ENCODE data around the gene IPCEF1. TPM values are rescaled to one million over a fixed set of nuclear protein-coding genes. Genes with fewer than 3 reads are reported as not detected.
A peak's percentile ranks its signal among the peaks of the same experiment; 100 is the strongest.
"Not testable (repeated sequence)": the region's sequence is repeated elsewhere in the genome, so short reads cannot be mapped to it uniquely, and the experiment has no call there.

The IPCEF1 gene
- polyA plus RNA-seq, 4 donors: 5.5 to 8.4 (median 7.0) TPM

GRCh38 chr6:154228521-154228905, 128.1 kb downstream of the IPCEF1 start:
- DNase-seq (ENCODE audit: low read depth in 4 of 4, low spot score in 2 of 4): no peak

GRCh38 chr6:154227862-154228520, 128.6 kb downstream of the IPCEF1 start:
- DNase-seq (ENCODE audit: low read depth in 4 of 4, low spot score in 2 of 4): no peak

GRCh38 chr6:154226461-154226860, 130.1 kb downstream of the IPCEF1 start:
- DNase-seq (ENCODE audit: low read depth in 4 of 4, low spot score in 2 of 4): no peak

- DNase-seq (ENCODE audit: low read depth in 4 of 4, low spot score in 2 of 4): no peak
These were observed 133.3 kb downstream of the IPCEF1 start for GRCh38 chr6:154223296-154223695.

- DNase-seq (ENCODE audit: low read depth in 4 of 4, low spot score in 2 of 4): no peak
These were observed 133.9 kb downstream of the IPCEF1 start for GRCh38 chr6:154222716-154223115.

- DNase-seq (ENCODE audit: low read depth in 4 of 4, low spot score in 2 of 4): no peak
These were observed 137.4 kb downstream of the IPCEF1 start for GRCh38 chr6:154219250-154219649.

- DNase-seq (ENCODE audit: low read depth in 4 of 4, low spot score in 2 of 4): no peak
These were observed 137.8 kb downstream of the IPCEF1 start for GRCh38 chr6:154218787-154219186.

- peak in 1 of 4 donors; percentile 32 for DNase-seq (ENCODE audit: low read depth in 4 of 4, low spot score in 2 of 4)
These were observed 138.3 kb downstream of the IPCEF1 start for GRCh38 chr6:154218301-154218700.

GRCh38 chr6:154213782-154214181, 142.8 kb downstream of the IPCEF1 start:
- no peak for DNase-seq (ENCODE audit: low read depth in 4 of 4, low spot score in 2 of 4)

- DNase-seq (ENCODE audit: low read depth in 4 of 4, low spot score in 2 of 4): no peak
These were observed 145.9 kb downstream of the IPCEF1 start for GRCh38 chr6:154210678-154211077.

GRCh38 chr6:154209555-154209954, 147.0 kb downstream of the IPCEF1 start:
- DNase-seq (ENCODE audit: low read depth in 4 of 4, low spot score in 2 of 4): no peak

- no peak for DNase-seq (ENCODE audit: low read depth in 4 of 4, low spot score in 2 of 4)
These were observed 149.6 kb downstream of the IPCEF1 start for GRCh38 chr6:154206996-154207395.

- no peak for DNase-seq (ENCODE audit: low read depth in 4 of 4, low spot score in 2 of 4)
These were observed 150.5 kb downstream of the IPCEF1 start for GRCh38 chr6:154206141-154206540.

- no peak for DNase-seq (ENCODE audit: low read depth in 4 of 4, low spot score in 2 of 4)
These were observed 153.6 kb downstream of the IPCEF1 start for GRCh38 chr6:154202958-154203357.

- DNase-seq (ENCODE audit: low read depth in 4 of 4, low spot score in 2 of 4): no peak
These were observed 154.3 kb downstream of the IPCEF1 start for GRCh38 chr6:154202339-154202738.

- not testable (repeated sequence) for DNase-seq (ENCODE audit: low read depth in 4 of 4, low spot score in 2 of 4)
These were observed 154.9 kb downstream of the IPCEF1 start for GRCh38 chr6:154201688-154202087.

GRCh38 chr6:154197196-154197860, 159.3 kb downstream of the IPCEF1 start:
- no peak for DNase-seq (ENCODE audit: low read depth in 4 of 4, low spot score in 2 of 4)

GRCh38 chr6:154196333-154196885, 160.2 kb downstream of the IPCEF1 start:
- no peak for DNase-seq (ENCODE audit: low read depth in 4 of 4, low spot score in 2 of 4)

GRCh38 chr6:154187714-154188113, 168.9 kb downstream of the IPCEF1 start:
- no peak for DNase-seq (ENCODE audit: low read depth in 4 of 4, low spot score in 2 of 4)

GRCh38 chr6:154187203-154187602, 169.4 kb downstream of the IPCEF1 start:
- DNase-seq (ENCODE audit: low read depth in 4 of 4, low spot score in 2 of 4): no peak

GRCh38 chr6:154179434-154179833, 177.2 kb downstream of the IPCEF1 start:
- no peak for DNase-seq (ENCODE audit: low read depth in 4 of 4, low spot score in 2 of 4)

- DNase-seq (ENCODE audit: low read depth in 4 of 4, low spot score in 2 of 4): not testable (repeated sequence)
These were observed 184.2 kb downstream of the IPCEF1 start for GRCh38 chr6:154172393-154172792.
